G401 (cell line): ENCODE results near the gene SPINK5. TPM values are rescaled to one million over a fixed set of nuclear protein-coding genes. Genes with fewer than 3 reads are reported as not detected.
A peak's percentile ranks its signal among the peaks of the same experiment; 100 is the strongest.

Experiments used
- DNase-seq: peaks from one replicate; pipeline ENCODE4 v3.0.0-alpha.2; 2015; ENCODE audit warnings: low spot score
- in situ Hi-C: cut with HindIII; loops from 2 replicates; pipeline ENCODE4 v1.10.0; 2016; ENCODE audit warnings: low sequenced_read_pairs, mixed read lengths
- total RNA-seq: library from RNA; depleted of rRNA; stranded (reverse); fragments of >200 nt; shearing (Covaris generic); gene quantifications from 2 replicates; pipeline ENCODE4 v1.2.3, GENCODE V29; 2014; rRNA removed

The SPINK5 gene
- total RNA-seq, 1 experiment from 2014 or later: not detected

DNA sequence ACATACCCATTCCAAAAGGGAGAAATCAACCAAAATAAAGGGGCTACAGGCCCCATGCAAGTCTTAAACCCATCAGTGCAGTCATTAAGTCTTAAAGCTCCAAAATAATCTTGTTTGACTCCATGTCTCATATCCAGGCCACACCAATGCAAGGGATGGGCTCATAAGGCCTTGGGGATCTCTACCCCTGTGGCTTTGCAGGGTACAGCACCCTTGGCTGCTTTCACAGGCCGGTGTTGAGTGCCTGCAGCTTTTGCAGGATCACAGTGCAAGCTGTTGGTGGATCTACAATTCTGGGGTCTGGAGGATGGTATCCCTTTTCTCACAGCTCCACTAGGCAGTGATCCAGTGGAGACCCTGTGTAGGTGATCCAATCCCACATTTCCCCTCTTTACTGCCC, 99.6 kb downstream of the SPINK5 start:
- in situ Hi-C loops: no loop called here
- no peak for DNase-seq

DNA sequence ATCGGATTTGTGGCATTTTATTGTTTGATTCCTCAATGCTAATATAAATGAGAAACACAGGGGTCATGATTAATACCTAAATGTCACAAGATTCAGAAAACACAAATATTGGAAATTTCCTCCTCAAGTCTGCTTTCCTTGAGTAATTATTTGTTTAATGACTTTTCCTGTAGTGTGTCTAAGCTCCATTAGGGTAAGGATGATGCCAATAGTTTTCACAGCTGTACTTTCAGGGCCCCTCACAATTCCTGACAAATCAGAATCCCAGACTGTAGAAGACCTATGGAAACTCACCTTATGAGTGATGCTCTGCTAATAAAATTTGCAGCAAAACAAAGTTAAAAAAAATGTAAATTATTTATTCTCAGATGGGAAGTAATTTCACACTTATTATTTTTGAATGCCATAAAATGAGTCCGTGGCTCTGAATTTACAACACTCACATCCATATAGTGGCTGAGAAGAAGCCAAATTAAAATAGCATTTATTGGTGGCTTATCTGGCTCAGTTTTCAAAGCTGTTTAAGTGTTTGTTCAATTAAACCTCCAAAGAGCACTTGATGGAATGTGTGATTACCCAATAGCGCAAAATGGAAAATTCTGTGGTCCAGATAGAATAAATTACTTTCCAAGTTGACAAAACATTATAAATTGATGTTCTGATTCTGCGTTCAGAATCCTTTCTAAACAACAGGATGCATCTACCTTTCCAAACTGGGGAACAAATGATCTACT, 102.9 kb downstream of the SPINK5 start:
- DNase-seq: no peak
- in situ Hi-C loops: no loop called here

DNA sequence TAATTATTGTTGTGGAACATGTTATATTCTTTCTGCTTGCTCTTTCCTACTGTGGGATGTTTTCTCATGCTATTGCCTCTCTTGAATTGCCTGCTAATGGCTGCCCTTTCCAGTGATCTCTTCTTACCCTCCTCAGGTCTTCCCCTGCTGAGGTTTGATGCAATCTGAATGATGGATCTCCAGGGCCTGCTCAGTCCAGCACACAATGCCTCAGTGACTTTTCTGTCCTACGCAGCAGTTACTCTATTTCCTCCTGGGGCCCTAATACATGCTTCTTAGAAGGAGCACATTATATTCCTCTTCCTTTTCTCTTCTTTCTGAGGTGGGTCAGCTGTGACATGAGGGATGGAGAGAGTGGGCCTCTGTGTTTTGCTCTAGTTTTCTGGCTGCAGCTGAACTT, 104.5 kb downstream of the SPINK5 start, which contains the start of gene SPINK14:
Gene SPINK14, plus strand, starts transcription at position 301 of the 400 bp plus-strand sequence. CDS start 1,187 bp downstream, outside the sequence.
- no peak for DNase-seq
- in situ Hi-C loops: no loop called here

- in situ Hi-C loops: no loop called here
These were observed 108.6 kb downstream of the SPINK5 start for GRCh38 chr5:148172377-148172776.

DNA sequence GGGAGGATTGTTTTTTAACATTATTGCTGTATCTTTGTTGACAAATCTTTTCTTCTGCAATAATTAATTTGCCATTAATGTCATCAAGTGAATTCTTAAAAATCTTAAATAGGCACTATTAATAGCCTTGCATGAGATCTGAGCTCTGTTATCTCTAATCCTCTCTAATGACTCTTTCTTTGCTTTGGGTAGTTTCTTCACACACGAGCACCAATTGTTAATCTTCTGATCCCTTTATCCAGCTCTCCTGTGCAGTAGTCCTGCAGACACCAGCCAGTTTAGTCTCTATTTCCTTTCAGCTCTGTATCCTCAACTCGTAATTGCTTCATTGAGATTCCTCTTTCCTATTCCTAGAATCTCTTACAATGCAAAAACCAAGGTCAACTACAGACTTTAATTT, 112.7 kb downstream of the SPINK5 start:
- in situ Hi-C loops: no loop called here
- DNase-seq: no peak

More at GRCh38 chr5:148172377-148172776, 108.6 kb downstream of the SPINK5 start:
- no peak for DNase-seq

DNA sequence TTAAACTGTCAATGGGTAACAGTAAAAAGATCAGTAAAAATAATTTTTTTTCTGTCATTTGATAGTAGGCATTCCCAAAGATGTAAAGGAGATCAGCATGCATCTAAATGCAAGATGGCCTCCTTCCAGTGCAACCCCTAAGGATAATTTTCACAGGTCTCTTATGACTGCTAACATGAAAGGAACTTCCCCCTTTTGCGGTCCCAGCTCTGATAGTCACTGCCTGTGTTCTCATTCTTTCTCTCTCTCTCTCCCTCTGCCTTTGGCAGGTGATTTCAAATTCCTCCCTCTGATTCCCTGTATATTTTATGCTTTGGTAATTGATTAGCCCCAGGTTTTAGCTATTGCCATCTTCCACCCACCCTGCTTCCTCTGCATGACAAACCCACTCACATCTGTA, 113.4 kb downstream of the SPINK5 start:
- no peak for DNase-seq
- in situ Hi-C loops: no loop called here

DNA sequence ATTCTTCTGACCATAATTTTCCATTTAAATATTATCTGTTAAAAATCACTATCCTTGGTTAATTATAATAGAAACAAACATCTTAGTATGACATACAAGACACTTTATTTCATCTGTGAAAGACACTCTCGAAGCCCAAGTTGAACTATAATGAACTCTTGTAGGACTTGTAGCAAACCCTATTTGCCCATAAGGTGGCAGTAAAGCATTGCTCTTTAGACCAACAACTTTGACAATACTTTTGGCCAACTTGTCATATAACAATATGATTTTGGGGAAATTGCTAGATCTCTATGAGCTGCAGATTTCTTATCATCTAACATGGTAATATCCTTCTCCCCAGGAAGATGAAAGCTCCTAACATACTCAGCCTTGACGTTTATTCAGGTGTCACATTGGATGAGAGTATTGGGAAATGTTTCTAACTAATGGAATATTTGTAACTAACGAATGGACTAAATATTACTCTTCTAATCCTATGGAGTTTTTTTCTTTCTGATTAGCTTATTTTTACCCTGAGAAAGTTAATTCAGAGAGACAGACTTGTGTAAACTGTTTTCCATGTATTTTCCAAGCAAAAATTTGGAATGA, 115.5 kb downstream of the SPINK5 start:
- in situ Hi-C loops: no loop called here
- peak; percentile 52 for DNase-seq

GRCh38 chr5:148186248-148187003, 122.6 kb downstream of the SPINK5 start:
- DNase-seq: no peak
- in situ Hi-C loops: no loop called here

Other genes starting within 250 kb of the SPINK5 start
- not detected in 2 replicates for gene SPINK1, start 232.3 kb upstream of the SPINK5 start, total RNA-seq
- not detected in 2 replicates for gene SCGB3A2, start 185.3 kb upstream of the SPINK5 start, total RNA-seq
- gene C5orf46, start 157.4 kb upstream of the SPINK5 start, total RNA-seq: not detected in 2 replicates
- not detected in 2 replicates for gene SPINK14, start 104.6 kb downstream of the SPINK5 start, total RNA-seq
- gene SPINK6, start 139.1 kb downstream of the SPINK5 start, total RNA-seq: not detected in 2 replicates
- not detected in 2 replicates for gene MARCOL, start 174.5 kb downstream of the SPINK5 start, total RNA-seq
- gene SPINK13, start 204.8 kb downstream of the SPINK5 start, total RNA-seq: not detected in 2 replicates
- gene SPINK7, start 248.4 kb downstream of the SPINK5 start, total RNA-seq: not detected in 2 replicates